B cell (primary cell): ENCODE results near the gene MYO1C. TPM values are rescaled to one million over a fixed set of nuclear protein-coding genes. Genes with fewer than 3 reads are reported as not detected.

Source experiments
- ATAC-seq: fragments of 200-7000 bp; cut with Tn5 transposase; one replicate; pipeline ENCODE4 v1.10.0; 2021; ENCODE audit warnings: low read depth, mild to moderate bottlenecking, moderate number of reproducible peaks, moderate library complexity
- CTCF ChIA-PET: fragments of 350-600 bp; sonication (Branson Sonifier 250); formaldehyde crosslinking; loops from one replicate; lab custom pipeline; 2021; ENCODE audit warnings: antibody characterized with exemption, inconsistent platforms; lab: Charles Lee
- POLR2A ChIA-PET: fragments of 350-600 bp; sonication (Branson Sonifier 250); formaldehyde crosslinking; loops from one replicate; lab custom pipeline; 2021; ENCODE audit warnings: antibody characterized with exemption; lab: Charles Lee
- DNase-seq: peaks from one replicate; pipeline ENCODE4 v3.0.0; 2013
- H2AFZ ChIP-seq: 2 replicates; pipeline ENCODE4 v1.6.1; 2012; ENCODE audit warnings: mild to moderate bottlenecking, low read depth, low read length; ENCODE audit not compliant: insufficient read depth, poor library complexity, severe bottlenecking
- H3K27ac ChIP-seq, 2 donors: 1 replicate in 1 of 2; 2 replicates in 1 of 2; pipeline ENCODE4 v1.5.1; 2012 to 2013; ENCODE audit warnings: low read length in 2 of 2, mild to moderate bottlenecking in 2 of 2, moderate library complexity in 1 of 2
- H3K27me3 ChIP-seq, 4 experiments: fragments of 200-600 bp in 1 of 4; sonication (generic) in 1 of 4; replicated peaks in 1 of 4; 1 replicate in 2 of 4; 2 replicates in 2 of 4; pipeline versions ENCODE4 v1.6.1 to v1.7.0; 2013 to 2016; ENCODE audit warnings: low read length in 3 of 4, mild to moderate bottlenecking in 2 of 4, mixed read lengths in 1 of 4, moderate library complexity in 1 of 4; ENCODE audit not compliant: insufficient read depth in 4 of 4, control insufficient read depth in 3 of 4; ENCODE audit errors: control extremely low read depth in 1 of 4
- H3K36me3 ChIP-seq, 2 experiments: replicated peaks in 1 of 2; 1 replicate in 1 of 2; 2 replicates in 1 of 2; pipeline versions ENCODE4 v1.6.1 to v1.7.1; 2013; ENCODE audit warnings: low read length in 1 of 2; ENCODE audit not compliant: insufficient read depth in 2 of 2, control insufficient read depth in 1 of 2; ENCODE audit errors: control extremely low read depth in 1 of 2, extremely low read depth in 1 of 2
- H3K4me1 ChIP-seq, 2 donors: fragments of 200-600 bp in 1 of 2; sonication (generic) in 1 of 2; 1 replicate in 1 of 2; 2 replicates in 1 of 2; pipeline versions ENCODE4 v1.5.1 to v1.6.1; 2013 to 2017; ENCODE audit warnings: low read length in 2 of 2; ENCODE audit not compliant: control insufficient read depth in 2 of 2, insufficient read depth in 2 of 2
- H3K4me2 ChIP-seq: replicated peaks from 2 replicates; pipeline ENCODE3; 2012; ENCODE audit warnings: mild to moderate bottlenecking, low read depth, low read length; ENCODE audit not compliant: poor library complexity, severe bottlenecking
- H3K4me3 ChIP-seq, 5 experiments: fragments of 200-600 bp in 1 of 5; sonication (generic) in 1 of 5; 1 replicate in 3 of 5; 2 replicates in 2 of 5; pipeline versions ENCODE4 v1.5.1 to v1.7.0; 2011 to 2016; ENCODE audit warnings: low read length in 4 of 5, mild to moderate bottlenecking in 4 of 5, low read depth in 2 of 5, control low read depth in 1 of 5, moderate library complexity in 1 of 5; ENCODE audit not compliant: insufficient read depth in 1 of 5; ENCODE audit errors: control extremely low read depth in 1 of 5, extremely low read depth in 1 of 5
- H3K79me2 ChIP-seq: fragments of 200-600 bp; sonication (generic); one replicate; pipeline ENCODE4 v1.6.0; 2016; ENCODE audit warnings: low read length; ENCODE audit not compliant: control insufficient read depth, insufficient read depth
- H3K9ac ChIP-seq: fragments of 200-600 bp; sonication (generic); 2 replicates; pipeline ENCODE4 v1.6.1; 2017; ENCODE audit warnings: mild to moderate bottlenecking, low read length, moderate library complexity
- H3K9me3 ChIP-seq, 3 donors: one replicate each; pipeline versions ENCODE4 v1.6.1 to v1.7.1; 2013; ENCODE audit warnings: low read length in 2 of 3; ENCODE audit not compliant: control insufficient read depth in 2 of 3, insufficient read depth in 1 of 3; ENCODE audit errors: control extremely low read depth in 1 of 3
- H4K20me1 ChIP-seq: 2 replicates; pipeline ENCODE4 v1.6.0; 2012; ENCODE audit warnings: mild to moderate bottlenecking, low read length; ENCODE audit not compliant: insufficient read depth, control insufficient read depth, poor library complexity, severe bottlenecking
- H3K27ac Mint-ChIP-seq: one replicate; pipeline ENCODE4 v1.8.0; 2021; ENCODE audit warnings: mixed read lengths
- H3K27me3 Mint-ChIP-seq: one replicate; pipeline ENCODE4 v1.8.0; 2021; ENCODE audit warnings: mixed read lengths
- H3K4me1 Mint-ChIP-seq: one replicate; pipeline ENCODE4 v1.8.0; 2021; ENCODE audit warnings: mixed read lengths
- H3K4me3 Mint-ChIP-seq: one replicate; pipeline ENCODE4 v1.8.0; 2021; ENCODE audit warnings: mixed read lengths
- H3K9me3 Mint-ChIP-seq: one replicate; pipeline ENCODE4 v1.8.0; 2022; ENCODE audit warnings: mixed read lengths; ENCODE audit not compliant: insufficient read depth
- EZH2 ChIP-seq: IDR thresholded peaks from 2 replicates; pipeline ENCODE4 v1.6.1; 2012; ENCODE audit warnings: borderline replicate concordance, low read depth, mild to moderate bottlenecking, moderate library complexity, low read length; ENCODE audit not compliant: insufficient read depth, poor library complexity, severe bottlenecking
- WGBS: methylation state at CpG from one replicate; pipeline ENCODE4 v1.1.5; 2013; ENCODE audit warnings: missing lambda C conversion rate; ENCODE audit not compliant: insufficient coverage; 5-methylcytosine and 5-hydroxymethylcytosine counted together
- intact Hi-C: fragments of 100-400 bp; cut with micrococcal nuclease; formaldehyde crosslinking; loops from one replicate; pipeline ENCODE4 v1.10.0; 2022
- polyA plus RNA-seq: library from polyadenylated mRNA; depleted of rRNA; stranded (reverse); fragments of >200 nt; gene quantifications from 2 replicates; pipeline ENCODE4 v1.2.3, GENCODE V29; 2012
- total RNA-seq, 2 donors: library from RNA; stranded (reverse); fragments of 120-200 nt in 1 of 2; gene quantifications; 1 replicate in 1 of 2; 2 replicates in 1 of 2; pipeline versions ENCODE4 v1.2.3 to v1.2.4, GENCODE V29; 2013 to 2022
- TF ChIP-seq, protein P1 (sequence below): fragments of 200-600 bp; IDR thresholded peaks from one replicate; pipeline ENCODE4 v1.8.0; 2022; ENCODE audit warnings: antibody characterized with exemption, mild to moderate bottlenecking

MYO1C gene
- total and polyA plus RNA-seq, 2 donors (not counting 1 experiment from before 2014, with no cell fraction given), result 54.7 to 81.7 TPM

DNA sequence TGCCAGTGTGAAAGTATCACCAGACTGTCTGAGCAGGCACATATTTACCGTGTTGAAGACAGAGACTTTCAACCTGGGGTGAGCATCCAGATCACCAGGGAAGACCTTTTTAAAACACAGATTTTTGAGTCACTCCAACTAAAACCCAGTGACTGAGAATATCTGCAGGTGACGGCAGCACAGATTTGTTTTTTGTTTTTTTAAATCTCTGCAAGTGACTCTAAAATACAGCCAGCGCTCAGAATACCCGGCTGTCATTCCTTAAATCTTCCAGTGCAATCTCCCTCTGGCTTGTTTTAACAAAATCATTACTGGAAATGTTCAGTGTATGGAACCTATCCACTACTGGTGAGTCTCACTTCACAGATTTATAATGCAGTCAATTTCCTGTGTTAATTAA lies 43.3 kb upstream of the MYO1C start:
- no peak overlapping the region for H3K27ac ChIP-seq
- ChIA-PET POLR2A (no interaction called here), CTCF (interaction anchor here (0.7 to 1.5 kb wide), 2 partner anchors 170 to 854 kb away, joined by 3 to 5 read pairs; no protein-coding TSS in a partner anchor)
- WGBS, result 88% methylated on average over 2 of the region's 4 CpGs
- no peak for ATAC-seq
- peaks cover 0 to 57% of the 10 kb centered on the region in 2 experiments for H3K36me3 ChIP-seq
- Mint-ChIP-seq H3K9me3 (no peaks in the 10 kb centered on the region), H3K4me1 (peaks cover 6% of the 10 kb centered on the region), H3K27ac (no peak overlapping the region), H3K4me3 (no peak overlapping the region), H3K27me3 (no peaks in the 10 kb centered on the region)
- TF ChIP-seq, protein P1, sequence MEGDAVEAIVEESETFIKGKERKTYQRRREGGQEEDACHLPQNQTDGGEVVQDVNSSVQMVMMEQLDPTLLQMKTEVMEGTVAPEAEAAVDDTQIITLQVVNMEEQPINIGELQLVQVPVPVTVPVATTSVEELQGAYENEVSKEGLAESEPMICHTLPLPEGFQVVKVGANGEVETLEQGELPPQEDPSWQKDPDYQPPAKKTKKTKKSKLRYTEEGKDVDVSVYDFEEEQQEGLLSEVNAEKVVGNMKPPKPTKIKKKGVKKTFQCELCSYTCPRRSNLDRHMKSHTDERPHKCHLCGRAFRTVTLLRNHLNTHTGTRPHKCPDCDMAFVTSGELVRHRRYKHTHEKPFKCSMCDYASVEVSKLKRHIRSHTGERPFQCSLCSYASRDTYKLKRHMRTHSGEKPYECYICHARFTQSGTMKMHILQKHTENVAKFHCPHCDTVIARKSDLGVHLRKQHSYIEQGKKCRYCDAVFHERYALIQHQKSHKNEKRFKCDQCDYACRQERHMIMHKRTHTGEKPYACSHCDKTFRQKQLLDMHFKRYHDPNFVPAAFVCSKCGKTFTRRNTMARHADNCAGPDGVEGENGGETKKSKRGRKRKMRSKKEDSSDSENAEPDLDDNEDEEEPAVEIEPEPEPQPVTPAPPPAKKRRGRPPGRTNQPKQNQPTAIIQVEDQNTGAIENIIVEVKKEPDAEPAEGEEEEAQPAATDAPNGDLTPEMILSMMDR, result no peak
- TF ChIP-seq EZH2, result no peak
- no peak for DNase-seq
- intact Hi-C loops, result no loop called here
- no peak overlapping the region for H3K4me3 ChIP-seq
- no peak overlapping the region for H3K4me2 ChIP-seq
- no peaks in the 10 kb centered on the region for H3K9me3 ChIP-seq
- no peak overlapping the region for H3K9ac ChIP-seq
- H3K79me2 ChIP-seq, result no peaks in the 10 kb centered on the region
- no peaks in the 10 kb centered on the region for H4K20me1 ChIP-seq
- peaks cover 0 to 5% of the 10 kb centered on the region in 2 donors for H3K4me1 ChIP-seq
- H3K27me3 ChIP-seq, result no peaks in the 10 kb centered on the region
- H2AFZ ChIP-seq, result no peak overlapping the region

DNA sequence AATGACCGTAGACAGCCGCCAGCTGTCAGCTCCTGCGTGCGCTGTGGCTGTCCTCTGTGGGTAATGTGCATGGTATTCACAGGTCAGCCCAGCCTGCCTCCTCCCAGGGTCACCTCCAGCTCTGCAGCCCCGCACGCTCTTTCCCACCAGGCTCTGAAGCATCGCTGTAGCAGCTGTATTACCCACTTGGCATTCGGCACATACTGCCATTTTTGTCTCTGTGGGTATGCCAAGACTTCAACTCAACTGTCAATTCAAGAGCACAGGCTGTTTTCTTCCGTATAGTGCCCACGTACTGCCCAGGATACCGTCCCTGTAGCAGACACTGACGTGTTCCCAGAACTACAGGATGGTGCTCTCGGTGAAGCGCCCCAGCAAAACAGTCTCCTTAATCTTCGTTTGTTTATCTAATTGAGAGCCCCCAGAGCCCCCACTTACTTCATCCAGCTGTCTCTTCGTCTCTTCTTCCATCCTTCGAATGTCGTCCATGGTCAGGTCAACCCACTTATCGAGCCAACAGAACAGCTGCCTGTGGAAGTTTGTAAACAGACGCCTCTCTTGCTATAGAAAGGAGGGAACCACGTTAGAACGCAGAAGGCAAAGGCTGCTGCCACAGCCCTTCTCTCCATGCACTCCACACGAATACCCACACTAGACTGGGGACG lies 41.3 kb upstream of the MYO1C start:
- DNase-seq, result no peak
- POLR2A ChIA-PET, result interaction anchor here (0.6 kb wide), 1 partner anchor 43 kb away, joined by 4 read pairs; no protein-coding TSS in a partner anchor
- Mint-ChIP-seq H3K9me3 (no peaks in the 10 kb centered on the region), H3K4me1 (peaks cover 6% of the 10 kb centered on the region), H3K27ac (no peak overlapping the region), H3K4me3 (no peak overlapping the region), H3K27me3 (no peaks in the 10 kb centered on the region)
- Histone ChIP-seq H3K4me3 (no peak overlapping the region), H3K4me1 (peaks cover 0 to 5% of the 10 kb centered on the region in 2 donors), H3K9me3 (no peaks in the 10 kb centered on the region), H3K27me3 (no peaks in the 10 kb centered on the region), H3K79me2 (no peaks in the 10 kb centered on the region), H3K9ac (no peak overlapping the region), H4K20me1 (no peaks in the 10 kb centered on the region), H3K4me2 (no peak overlapping the region), H3K36me3 (peaks cover 0 to 59% of the 10 kb centered on the region in 2 experiments), H2AFZ (no peak overlapping the region), H3K27ac (no peak overlapping the region)
- WGBS, result 97% methylated on average over 22 of the region's 24 CpGs
- TF ChIP-seq, protein P1, result no peak
- no peak for TF ChIP-seq EZH2
- ATAC-seq, result no peak
- intact Hi-C loops, result loop anchor here (1.0 kb wide), 1 partner anchor 168 kb away; no protein-coding TSS in a partner anchor
- CTCF ChIA-PET, result interaction anchor here (1.0 to 3.2 kb wide), 16 partner anchors 18 to 331 kb away, joined by 3 to 41 read pairs (median 5); partner anchors contain the start of gene INPP5K
